Ascending aorta (tissue), 2 donors: Measurements from ENCODE around the gene ECSCR. TPM values are rescaled to one million over a fixed set of nuclear protein-coding genes. Genes with fewer than 3 reads are reported as not detected.
A peak's percentile ranks its signal among the peaks of the same experiment; 100 is the strongest.
"Not testable (repeated sequence)": the region's sequence is repeated elsewhere in the genome, so short reads cannot be mapped to it uniquely, and the experiment has no call there.

ENCODE experiments used
- DNase-seq, 2 donors: peaks; one replicate each; pipeline ENCODE4 v3.0.0-alpha.2; 2019; ENCODE audit warnings: low spot score in 2 of 2
- H3K27ac ChIP-seq, 2 donors: fragments of 200-600 bp; sonication (generic); one replicate each; pipeline ENCODE4 v1.5.1; 2016 to 2017; ENCODE audit warnings: mild to moderate bottlenecking in 1 of 2
- H3K27me3 ChIP-seq: fragments of 200-600 bp; sonication (generic); one replicate; pipeline ENCODE4 v1.5.1; 2017
- H3K36me3 ChIP-seq, 2 donors: fragments of 200-600 bp; sonication (generic); one replicate each; pipeline ENCODE4 v1.5.1; 2016
- H3K4me1 ChIP-seq, 2 donors: fragments of 200-600 bp; sonication (generic); one replicate each; pipeline ENCODE4 v1.5.1; 2016 to 2017; ENCODE audit warnings: mild to moderate bottlenecking in 1 of 2
- H3K4me3 ChIP-seq, 2 donors: fragments of 200-600 bp; sonication (generic); one replicate each; pipeline ENCODE4 v1.5.1; 2016 to 2017; ENCODE audit warnings: mild to moderate bottlenecking in 1 of 2
- H3K9me3 ChIP-seq, 2 donors: fragments of 200-600 bp; sonication (generic); one replicate each; pipeline ENCODE4 v1.5.1; 2016
- intact Hi-C: fragments of 100-400 bp; cut with DNase I; formaldehyde crosslinking; loops from one replicate; pipeline ENCODE4 v1.15.1; 2023
- total RNA-seq: library from RNA; depleted of rRNA; stranded (reverse); fragments of >200 nt; gene quantifications from one replicate; pipeline ENCODE4 v1.1.0, GENCODE V29; 2016
- TF ChIP-seq, protein P1 (sequence below), 3 experiments: fragments of 200-600 bp in 2 of 3; fragments of 450-650 bp in 1 of 3; sonication (generic) in 2 of 3; IDR thresholded peaks; one replicate each; pipeline ENCODE4 v1.5.1; 2016 to 2019; ENCODE audit warnings: antibody characterized with exemption in 3 of 3, mild to moderate bottlenecking in 1 of 3, moderate library complexity in 1 of 3

The ECSCR gene, protein sequence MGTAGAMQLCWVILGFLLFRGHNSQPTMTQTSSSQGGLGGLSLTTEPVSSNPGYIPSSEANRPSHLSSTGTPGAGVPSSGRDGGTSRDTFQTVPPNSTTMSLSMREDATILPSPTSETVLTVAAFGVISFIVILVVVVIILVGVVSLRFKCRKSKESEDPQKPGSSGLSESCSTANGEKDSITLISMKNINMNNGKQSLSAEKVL
- 51.6 TPM for total RNA-seq

DNA sequence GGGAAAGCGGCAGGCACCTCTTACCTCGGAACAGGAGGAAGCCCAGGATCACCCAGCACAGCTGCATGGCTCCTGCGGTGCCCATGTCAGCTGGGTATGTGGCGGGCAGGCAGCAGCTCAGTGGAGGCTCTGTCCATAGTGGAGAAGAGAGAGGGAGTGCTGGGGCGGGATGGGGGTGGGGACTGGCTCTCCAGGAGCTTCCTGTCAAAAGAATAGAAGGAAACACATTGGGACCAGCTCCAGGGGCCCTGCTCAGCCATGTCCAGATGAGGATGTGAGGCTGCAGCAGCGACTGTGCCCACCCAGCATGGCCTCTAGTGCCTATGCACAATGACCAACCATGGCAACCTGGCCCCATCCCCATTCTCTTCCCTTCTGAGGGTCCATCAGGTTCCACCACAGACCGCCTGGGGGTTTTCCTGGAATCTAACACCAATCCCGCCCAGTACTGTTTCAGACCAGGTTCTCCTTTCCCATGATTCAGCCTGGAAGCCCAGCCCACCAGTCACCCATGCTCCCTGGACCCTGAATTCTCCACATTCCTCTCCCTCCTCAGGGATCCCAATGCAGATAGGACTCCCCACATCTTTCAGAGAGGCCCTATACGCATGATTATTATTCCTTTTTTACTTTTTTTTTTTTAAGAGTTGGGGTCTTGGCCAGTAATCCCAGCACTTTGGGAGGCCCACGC is at the start of gene ECSCR:
TSS of gene ECSCR (minus strand) at position 158 of the 691 bp plus-strand sequence. CDS start at position 85, 73 bp downstream.
- Histone ChIP-seq H3K4me1 (no peaks in the 10 kb centered on the region), H3K27ac (peak within 1 kb of the TSS in 1 of 2 donors; percentile 12), H3K4me3 (no peak within 1 kb of the TSS), H3K27me3 (no peaks in the 10 kb centered on the region), H3K36me3 (no peaks in the 10 kb centered on the region), H3K9me3 (no peaks in the 10 kb centered on the region)
- intact Hi-C loops: no loop called here
- DNase-seq: no peak
- TF ChIP-seq, protein P1, sequence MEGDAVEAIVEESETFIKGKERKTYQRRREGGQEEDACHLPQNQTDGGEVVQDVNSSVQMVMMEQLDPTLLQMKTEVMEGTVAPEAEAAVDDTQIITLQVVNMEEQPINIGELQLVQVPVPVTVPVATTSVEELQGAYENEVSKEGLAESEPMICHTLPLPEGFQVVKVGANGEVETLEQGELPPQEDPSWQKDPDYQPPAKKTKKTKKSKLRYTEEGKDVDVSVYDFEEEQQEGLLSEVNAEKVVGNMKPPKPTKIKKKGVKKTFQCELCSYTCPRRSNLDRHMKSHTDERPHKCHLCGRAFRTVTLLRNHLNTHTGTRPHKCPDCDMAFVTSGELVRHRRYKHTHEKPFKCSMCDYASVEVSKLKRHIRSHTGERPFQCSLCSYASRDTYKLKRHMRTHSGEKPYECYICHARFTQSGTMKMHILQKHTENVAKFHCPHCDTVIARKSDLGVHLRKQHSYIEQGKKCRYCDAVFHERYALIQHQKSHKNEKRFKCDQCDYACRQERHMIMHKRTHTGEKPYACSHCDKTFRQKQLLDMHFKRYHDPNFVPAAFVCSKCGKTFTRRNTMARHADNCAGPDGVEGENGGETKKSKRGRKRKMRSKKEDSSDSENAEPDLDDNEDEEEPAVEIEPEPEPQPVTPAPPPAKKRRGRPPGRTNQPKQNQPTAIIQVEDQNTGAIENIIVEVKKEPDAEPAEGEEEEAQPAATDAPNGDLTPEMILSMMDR (IDR thresholded peaks at IDR 0.05): no peak

DNA sequence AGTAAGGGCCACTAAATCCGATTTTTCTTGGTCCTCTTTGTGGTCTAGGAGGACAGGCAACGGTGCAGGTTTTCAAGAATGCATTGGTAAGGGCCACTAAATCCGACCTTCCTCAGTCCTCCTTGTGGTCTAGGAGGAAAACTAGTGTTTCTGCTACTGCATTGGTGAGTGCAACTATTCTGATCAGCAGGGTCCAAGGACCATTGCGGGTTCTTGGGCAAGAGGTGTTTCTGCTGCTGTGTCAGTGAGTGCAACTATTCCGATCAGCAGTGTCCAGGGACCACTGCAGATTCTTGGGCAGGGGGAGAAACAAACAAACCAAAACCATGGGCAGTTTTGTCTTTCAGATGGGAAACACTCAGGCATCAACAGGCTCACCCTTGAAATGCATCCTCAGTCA is 42.2 kb upstream of the ECSCR start:
- not testable (repeated sequence) for H3K36me3 ChIP-seq, H3K4me3 ChIP-seq

DNA sequence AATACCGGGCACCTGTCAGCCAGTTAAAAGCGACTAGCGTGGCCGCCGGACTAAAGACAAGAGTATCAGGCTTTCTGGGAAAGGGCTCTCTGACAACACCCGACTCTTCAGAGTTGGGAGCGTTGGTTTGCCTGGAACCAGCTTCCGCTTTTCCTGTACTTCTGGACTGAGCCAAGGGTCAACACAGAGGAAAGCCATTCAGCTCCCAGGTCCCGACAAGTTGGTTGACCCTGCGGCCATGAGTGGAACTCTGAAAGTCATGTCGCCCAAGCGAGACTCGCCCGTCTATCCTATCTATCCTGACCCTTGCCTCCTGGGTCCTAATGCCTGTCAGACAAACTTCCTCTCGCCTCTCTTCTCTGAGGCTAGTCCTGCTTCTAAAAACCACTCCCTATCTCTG is 41.3 kb upstream of the ECSCR start:
- DNase-seq, H3K36me3 ChIP-seq, H3K27ac ChIP-seq, H3K27me3 ChIP-seq, H3K9me3 ChIP-seq, intact Hi-C loops, H3K4me3 ChIP-seq, H3K4me1 ChIP-seq: not testable (repeated sequence)

More for the DNA sequence above, 42.2 kb upstream of the ECSCR start:
- H3K9me3 ChIP-seq, DNase-seq, H3K27me3 ChIP-seq, H3K4me1 ChIP-seq, H3K27ac ChIP-seq, intact Hi-C loops: not testable (repeated sequence)

DNA sequence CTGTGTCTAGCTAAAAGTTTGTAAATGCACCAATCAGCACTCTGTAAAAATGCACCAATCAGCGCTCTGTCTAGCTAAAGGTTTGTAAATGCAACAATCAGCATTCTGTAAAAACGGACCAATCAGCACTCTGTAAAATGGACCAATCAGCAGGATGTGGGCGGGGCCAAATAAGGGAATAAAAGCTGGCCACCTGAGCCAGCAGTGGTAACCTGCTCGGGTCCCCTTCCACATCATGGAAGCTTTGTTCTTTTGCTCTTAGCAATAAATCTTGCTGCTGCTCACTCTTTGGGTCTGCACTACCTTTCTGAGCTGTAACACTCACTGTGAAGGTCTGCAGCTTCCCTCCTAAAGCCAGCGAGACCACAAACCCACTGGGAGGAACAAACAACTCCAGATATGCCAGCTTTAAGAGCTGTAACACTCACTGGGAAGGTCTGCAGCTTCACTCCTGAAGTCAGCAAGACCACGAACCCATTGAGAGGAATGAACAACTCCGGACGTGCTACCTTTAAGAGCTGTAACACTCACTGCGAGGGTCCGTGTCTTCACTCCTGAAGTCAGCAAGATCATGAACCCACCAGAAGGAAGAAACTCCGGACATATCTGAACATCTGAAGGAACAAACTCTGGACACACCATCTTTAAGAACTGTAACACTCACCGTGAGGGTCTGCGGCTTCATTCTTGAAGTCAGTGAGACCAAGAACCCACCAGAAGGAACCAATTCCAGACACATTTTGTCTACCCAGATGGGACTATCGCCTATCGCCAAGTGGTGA is 40.7 kb upstream of the ECSCR start:
- H3K4me3 ChIP-seq, H3K4me1 ChIP-seq, H3K27ac ChIP-seq, intact Hi-C loops, H3K27me3 ChIP-seq, H3K36me3 ChIP-seq, DNase-seq, H3K9me3 ChIP-seq: not testable (repeated sequence)

DNA sequence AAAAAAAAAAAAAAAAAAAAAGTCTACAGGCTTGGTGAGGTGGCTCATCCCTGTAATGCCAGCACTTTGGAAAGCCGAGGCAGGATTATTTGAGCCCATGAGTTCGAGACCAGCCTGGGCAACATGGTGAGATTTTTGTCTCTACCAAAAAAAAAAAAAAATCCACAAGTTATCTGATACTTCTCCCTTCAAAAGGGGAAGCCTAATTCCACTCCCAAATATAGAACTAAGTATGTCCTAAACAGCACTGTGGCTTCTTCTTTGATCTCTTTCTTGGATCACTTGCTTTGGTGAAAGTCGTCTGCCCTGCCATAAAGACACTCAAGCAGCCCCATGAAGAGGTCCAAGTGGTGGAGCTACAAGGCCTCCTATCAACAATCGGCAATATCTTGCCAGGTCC is 38.8 kb upstream of the ECSCR start:
- Histone ChIP-seq H3K27me3 (no peaks in the 10 kb centered on the region), H3K4me3 (no peak overlapping the region), H3K9me3 (no peaks in the 10 kb centered on the region), H3K27ac (no peak overlapping the region), H3K36me3 (no peaks in the 10 kb centered on the region), H3K4me1 (no peaks in the 10 kb centered on the region)
- TF ChIP-seq, protein P1 (IDR thresholded peaks at IDR 0.05): no peak
- DNase-seq: no peak
- intact Hi-C loops: no loop called here

DNA sequence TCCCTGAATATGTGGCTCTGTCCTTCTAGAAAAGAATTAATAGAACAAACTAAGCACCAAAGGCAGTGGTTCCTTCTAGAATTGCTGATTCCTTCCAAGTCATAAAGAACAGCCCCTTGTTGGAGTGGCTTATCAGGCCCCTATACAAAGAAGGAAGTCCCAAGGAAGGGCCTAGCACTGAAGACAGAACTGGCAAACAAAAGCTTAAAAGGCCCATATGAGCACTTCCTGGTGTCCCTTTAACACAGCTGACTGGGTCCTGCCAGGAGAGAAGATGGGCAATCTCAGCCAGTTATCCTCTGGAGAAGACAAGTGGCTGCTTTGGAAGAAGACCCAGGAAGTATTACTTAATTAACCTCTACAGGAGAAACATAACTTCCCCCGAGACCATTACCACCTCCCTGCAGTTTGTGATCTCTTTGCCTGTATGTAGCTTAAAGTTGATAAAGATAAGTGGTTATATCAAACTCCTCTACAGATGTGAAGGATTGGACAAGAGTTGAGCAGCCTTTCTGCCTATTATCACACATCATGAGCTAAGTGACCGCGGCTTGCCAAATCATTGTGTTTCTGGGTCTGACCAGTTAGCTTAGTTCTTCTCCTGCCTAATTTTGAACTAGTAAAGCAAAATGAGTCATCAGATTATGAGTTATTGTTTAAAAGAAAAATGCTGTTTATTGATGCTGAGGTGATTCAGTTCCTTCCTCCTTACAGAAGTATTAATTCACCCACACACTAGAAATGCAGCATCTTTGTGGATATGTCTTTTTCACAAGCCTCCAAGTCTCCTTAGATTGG is 33.3 kb upstream of the ECSCR start:
- TF ChIP-seq, protein P1 (IDR thresholded peaks at IDR 0.05): no peak
- Histone ChIP-seq H3K4me1 (peaks cover 0 to 7% of the 10 kb centered on the region in 2 donors), H3K27me3 (no peaks in the 10 kb centered on the region), H3K27ac (no peak overlapping the region), H3K36me3 (no peaks in the 10 kb centered on the region), H3K4me3 (no peak overlapping the region), H3K9me3 (no peaks in the 10 kb centered on the region)
- no peak for DNase-seq
- intact Hi-C loops: no loop called here
